Osteoblast (primary cell): ENCODE measurements around the gene SEC14L6. TPM values are rescaled to one million over a fixed set of nuclear protein-coding genes. Genes with fewer than 3 reads are reported as not detected.

Source experiments
- DNase-seq: peaks from one replicate; pipeline ENCODE4 v3.0.0; 2011; ENCODE audit warnings: low spot score, mixed read lengths; ENCODE audit not compliant: insufficient read length; ENCODE audit errors: missing footprints
- H2AFZ ChIP-seq: 2 replicates; pipeline ENCODE4 v1.6.0; 2011; ENCODE audit warnings: mild to moderate bottlenecking, low read length
- H3K27ac ChIP-seq: 2 replicates; pipeline ENCODE4 v1.5.1; 2011; ENCODE audit warnings: mild to moderate bottlenecking, low read depth, low read length, moderate library complexity
- H3K27me3 ChIP-seq: 2 replicates; pipeline ENCODE4 v1.6.0; 2012; ENCODE audit warnings: mild to moderate bottlenecking, control low read depth, inconsistent platforms, low read length, moderate library complexity; ENCODE audit not compliant: insufficient read depth
- H3K36me3 ChIP-seq: 2 replicates; pipeline ENCODE4 v1.5.1; 2011; ENCODE audit warnings: mild to moderate bottlenecking, low read length, control low read depth, moderate library complexity; ENCODE audit not compliant: insufficient read depth
- H3K4me1 ChIP-seq: 2 replicates; pipeline ENCODE4 v1.5.1; 2011; ENCODE audit warnings: mild to moderate bottlenecking, low read length, control low read depth, moderate library complexity; ENCODE audit not compliant: insufficient read depth
- H3K4me2 ChIP-seq: 2 replicates; pipeline ENCODE4 v1.6.0; 2011; ENCODE audit warnings: mild to moderate bottlenecking, low read length; ENCODE audit not compliant: insufficient read depth
- H3K4me3 ChIP-seq: fragments of 200-600 bp; sonication (generic); 3 replicates; pipeline ENCODE4 v1.5.1; 2012; ENCODE audit warnings: mild to moderate bottlenecking, low read length, inconsistent platforms; ENCODE audit not compliant: insufficient read depth
- H3K79me2 ChIP-seq: 2 replicates; pipeline ENCODE4 v1.6.0; 2012; ENCODE audit warnings: mild to moderate bottlenecking, low read length, control low read depth, inconsistent platforms; ENCODE audit not compliant: insufficient read depth
- H3K9me3 ChIP-seq: 2 replicates; pipeline ENCODE4 v1.5.1; 2011; ENCODE audit warnings: low read depth, low read length, control low read depth
- H4K20me1 ChIP-seq: 2 replicates; pipeline ENCODE4 v1.6.0; 2012; ENCODE audit warnings: mild to moderate bottlenecking, low read length, control low read depth; ENCODE audit not compliant: insufficient read depth
- total RNA-seq: library from RNA; depleted of rRNA; stranded (reverse); fragments of >200 nt; gene quantifications from 2 replicates; pipeline ENCODE4 v1.2.3, GENCODE V29; 2012
- TF ChIP-seq, protein P1 (sequence below): IDR thresholded peaks from 2 replicates; pipeline ENCODE4 v1.5.1; 2011; ENCODE audit warnings: mild to moderate bottlenecking, low read depth, low read length, moderate library complexity; ENCODE audit errors: extremely low read depth

Gene SEC14L6
- total RNA-seq, 1 donor, result not detected

DNA sequence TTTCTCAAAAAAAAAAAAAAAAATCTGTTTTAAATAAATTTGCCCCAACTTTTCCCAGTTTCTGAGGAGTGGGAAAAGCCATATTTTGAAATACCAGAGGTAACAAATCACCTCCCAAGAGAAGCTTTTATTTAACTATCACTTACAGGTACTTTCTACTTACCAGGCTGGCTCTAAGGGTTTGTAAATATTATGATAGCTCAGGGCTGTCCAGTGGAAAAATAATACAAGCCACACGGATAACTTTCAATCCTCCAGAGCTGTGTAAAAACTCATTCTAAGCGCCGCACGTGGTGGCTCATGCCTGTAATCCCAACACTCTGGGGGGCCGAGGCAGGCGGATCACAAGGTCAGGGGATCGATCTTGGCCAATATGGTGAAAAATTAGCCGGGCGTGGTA lies 35.4 kb downstream of the SEC14L6 start:
- no peak overlapping the region for H3K4me2 ChIP-seq
- H2AFZ ChIP-seq, result no peak overlapping the region
- H3K9me3 ChIP-seq, result no peaks in the 10 kb centered on the region
- peaks cover 21% of the 10 kb centered on the region for H3K27me3 ChIP-seq
- no peaks in the 10 kb centered on the region for H3K4me1 ChIP-seq
- no peak overlapping the region for H3K27ac ChIP-seq
- H4K20me1 ChIP-seq, result no peaks in the 10 kb centered on the region
- no peak for DNase-seq
- TF ChIP-seq, protein P1, sequence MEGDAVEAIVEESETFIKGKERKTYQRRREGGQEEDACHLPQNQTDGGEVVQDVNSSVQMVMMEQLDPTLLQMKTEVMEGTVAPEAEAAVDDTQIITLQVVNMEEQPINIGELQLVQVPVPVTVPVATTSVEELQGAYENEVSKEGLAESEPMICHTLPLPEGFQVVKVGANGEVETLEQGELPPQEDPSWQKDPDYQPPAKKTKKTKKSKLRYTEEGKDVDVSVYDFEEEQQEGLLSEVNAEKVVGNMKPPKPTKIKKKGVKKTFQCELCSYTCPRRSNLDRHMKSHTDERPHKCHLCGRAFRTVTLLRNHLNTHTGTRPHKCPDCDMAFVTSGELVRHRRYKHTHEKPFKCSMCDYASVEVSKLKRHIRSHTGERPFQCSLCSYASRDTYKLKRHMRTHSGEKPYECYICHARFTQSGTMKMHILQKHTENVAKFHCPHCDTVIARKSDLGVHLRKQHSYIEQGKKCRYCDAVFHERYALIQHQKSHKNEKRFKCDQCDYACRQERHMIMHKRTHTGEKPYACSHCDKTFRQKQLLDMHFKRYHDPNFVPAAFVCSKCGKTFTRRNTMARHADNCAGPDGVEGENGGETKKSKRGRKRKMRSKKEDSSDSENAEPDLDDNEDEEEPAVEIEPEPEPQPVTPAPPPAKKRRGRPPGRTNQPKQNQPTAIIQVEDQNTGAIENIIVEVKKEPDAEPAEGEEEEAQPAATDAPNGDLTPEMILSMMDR, result no peak
- no peaks in the 10 kb centered on the region for H3K36me3 ChIP-seq
- H3K79me2 ChIP-seq, result no peaks in the 10 kb centered on the region
- H3K4me3 ChIP-seq, result no peak overlapping the region

DNA sequence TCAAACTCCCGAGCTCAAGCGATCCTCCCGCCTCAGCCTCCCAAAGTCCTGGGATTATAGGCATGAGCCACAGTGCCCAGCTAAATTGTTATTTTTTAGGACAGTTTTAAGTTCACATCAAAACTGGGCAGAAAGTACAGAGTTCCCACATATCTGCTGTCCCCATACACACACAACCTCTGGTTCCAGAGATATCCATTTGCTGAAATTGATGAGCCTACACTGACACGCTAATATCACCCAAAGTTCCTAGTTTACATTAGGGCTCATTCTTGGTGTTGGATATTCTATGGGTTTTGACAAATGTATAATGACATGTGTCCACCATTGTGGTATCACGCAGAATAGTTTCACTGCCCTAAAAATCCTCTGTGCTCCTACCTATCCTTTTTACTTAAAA lies 38.3 kb downstream of the SEC14L6 start:
- H3K4me3 ChIP-seq, result no peak overlapping the region
- H3K4me2 ChIP-seq, result no peak overlapping the region
- H3K27me3 ChIP-seq, result peaks cover 35% of the 10 kb centered on the region
- H3K79me2 ChIP-seq, result no peaks in the 10 kb centered on the region
- TF ChIP-seq, protein P1, result no peak
- H3K4me1 ChIP-seq, result no peaks in the 10 kb centered on the region
- no peak for DNase-seq
- no peaks in the 10 kb centered on the region for H3K36me3 ChIP-seq
- no peaks in the 10 kb centered on the region for H3K9me3 ChIP-seq
- no peaks in the 10 kb centered on the region for H4K20me1 ChIP-seq
- no peak overlapping the region for H3K27ac ChIP-seq
- H2AFZ ChIP-seq, result no peak overlapping the region

DNA sequence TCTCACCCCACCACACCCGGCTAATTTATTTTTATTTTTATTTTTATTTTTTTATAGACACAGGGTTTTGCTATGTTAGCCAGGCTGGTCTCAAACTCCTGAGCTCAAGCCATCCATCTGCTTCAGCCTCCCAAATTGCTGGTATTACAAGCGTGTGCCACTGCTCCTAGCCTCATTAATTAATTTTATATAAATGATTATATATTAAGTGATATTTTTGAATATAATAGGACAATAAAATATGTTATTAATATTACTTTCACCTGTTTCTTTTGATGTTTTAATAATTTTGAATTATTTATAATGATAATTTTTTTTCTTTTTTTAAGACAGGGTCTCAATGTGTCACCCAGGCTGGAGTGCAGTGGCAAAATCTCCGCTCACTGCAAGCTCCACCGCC lies 38.9 kb downstream of the SEC14L6 start:
- H3K4me1 ChIP-seq, result no peaks in the 10 kb centered on the region
- no peaks in the 10 kb centered on the region for H3K9me3 ChIP-seq
- DNase-seq, result no peak
- no peaks in the 10 kb centered on the region for H3K36me3 ChIP-seq
- no peak overlapping the region for H3K27ac ChIP-seq
- no peak overlapping the region for H2AFZ ChIP-seq
- no peak overlapping the region for H3K4me3 ChIP-seq
- peaks cover 39% of the 10 kb centered on the region for H3K27me3 ChIP-seq
- H4K20me1 ChIP-seq, result no peaks in the 10 kb centered on the region
- no peaks in the 10 kb centered on the region for H3K79me2 ChIP-seq
- no peak overlapping the region for H3K4me2 ChIP-seq
- TF ChIP-seq, protein P1, result no peak

DNA sequence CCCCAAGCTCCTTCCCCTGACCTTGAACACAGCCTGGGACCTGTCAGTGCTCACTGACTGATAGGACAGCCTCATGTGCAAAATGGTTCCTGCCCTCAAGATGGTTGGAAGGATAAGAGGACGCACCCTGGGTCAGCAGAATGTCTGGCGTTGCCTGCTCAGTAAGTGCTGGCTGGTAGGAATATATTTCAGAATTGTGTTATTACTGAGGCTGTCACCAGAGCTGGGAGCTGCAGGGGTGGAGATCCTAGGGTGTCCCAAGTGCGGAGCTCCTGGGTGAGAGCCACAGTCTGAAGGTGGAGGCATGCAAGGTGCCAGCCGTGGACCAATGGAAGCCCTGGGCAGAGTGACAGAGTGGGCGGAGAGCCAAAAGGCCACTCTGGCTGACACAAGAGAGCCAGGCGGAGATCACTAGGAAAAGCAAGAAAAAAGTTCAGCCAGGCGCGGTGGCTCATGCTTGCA lies 40.0 kb downstream of the SEC14L6 start:
- no peak overlapping the region for H3K4me3 ChIP-seq
- TF ChIP-seq, protein P1, result no peak
- H4K20me1 ChIP-seq, result no peaks in the 10 kb centered on the region
- H3K27me3 ChIP-seq, result peaks cover 39% of the 10 kb centered on the region
- H3K79me2 ChIP-seq, result no peaks in the 10 kb centered on the region
- no peaks in the 10 kb centered on the region for H3K36me3 ChIP-seq
- H3K9me3 ChIP-seq, result no peaks in the 10 kb centered on the region
- no peak overlapping the region for H3K4me2 ChIP-seq
- no peaks in the 10 kb centered on the region for H3K4me1 ChIP-seq
- DNase-seq, result no peak
- H3K27ac ChIP-seq, result no peak overlapping the region
- H2AFZ ChIP-seq, result no peak overlapping the region
